ENCODE results near the gene HPS1.

GRCh38 chr10:98417973-98418664, 28.6 kb downstream of the HPS1 start:
- TF ChIP-seq CTCF (IDR thresholded peaks at IDR 0.05) (no peak), POLR2A (IDR thresholded peaks at IDR 0.05) (no peak), EP300 (IDR thresholded peaks at IDR 0.05) (no peak)
